GM18907 (cell line): ENCODE data around the gene CDH20.
"Not testable (repeated sequence)": the region's sequence is repeated elsewhere in the genome, so short reads cannot be mapped to it uniquely, and the experiment has no call there.

Experiments used
- ATAC-seq: cut with Tn5 transposase; IDR thresholded peaks from one replicate; pipeline ENCODE4 v1.9.1; 2021; ENCODE audit warnings: mild to moderate bottlenecking, moderate library complexity; ENCODE audit not compliant: unreplicated experiment

The CDH20 gene

GRCh38 chr18:61340148-61340547 lies 6.9 kb downstream of the CDH20 start:
- no peak for ATAC-seq

- ATAC-seq: no peak
Measured at GRCh38 chr18:61348230-61348629, 15.0 kb downstream of the CDH20 start.

- no peak for ATAC-seq
Measured at GRCh38 chr18:61350578-61350977, 17.3 kb downstream of the CDH20 start.

GRCh38 chr18:61352059-61352458 lies 18.8 kb downstream of the CDH20 start:
- ATAC-seq: no peak

GRCh38 chr18:61352611-61353010 lies 19.4 kb downstream of the CDH20 start:
- no peak for ATAC-seq

- ATAC-seq: peak; percentile 98
Measured at GRCh38 chr18:61360404-61361383, 27.5 kb downstream of the CDH20 start.

- no peak for ATAC-seq
Measured at GRCh38 chr18:61362511-61362910, 29.3 kb downstream of the CDH20 start.

GRCh38 chr18:61364953-61365352 lies 31.7 kb downstream of the CDH20 start:
- ATAC-seq: no peak

- no peak for ATAC-seq
Measured at GRCh38 chr18:61368001-61368400, 34.8 kb downstream of the CDH20 start.

- ATAC-seq: not testable (repeated sequence)
Measured at GRCh38 chr18:61369671-61370070, 36.4 kb downstream of the CDH20 start.

GRCh38 chr18:61371111-61371510 lies 37.9 kb downstream of the CDH20 start:
- ATAC-seq: no peak

GRCh38 chr18:61379827-61380226 lies 46.6 kb downstream of the CDH20 start:
- no peak for ATAC-seq

GRCh38 chr18:61388010-61388409 lies 54.8 kb downstream of the CDH20 start:
- no peak for ATAC-seq

- no peak for ATAC-seq
Measured at GRCh38 chr18:61394983-61395382, 61.8 kb downstream of the CDH20 start.

- ATAC-seq: no peak
Measured at GRCh38 chr18:61397222-61397621, 64.0 kb downstream of the CDH20 start.

GRCh38 chr18:61398961-61399705 lies 65.9 kb downstream of the CDH20 start:
- no peak for ATAC-seq

GRCh38 chr18:61400016-61400635 lies 66.9 kb downstream of the CDH20 start:
- no peak for ATAC-seq

GRCh38 chr18:61400716-61401115 lies 67.5 kb downstream of the CDH20 start:
- no peak for ATAC-seq

GRCh38 chr18:61402726-61403125 lies 69.5 kb downstream of the CDH20 start:
- no peak for ATAC-seq

GRCh38 chr18:61413396-61413795 lies 80.2 kb downstream of the CDH20 start:
- no peak for ATAC-seq

GRCh38 chr18:61414086-61414485 lies 80.9 kb downstream of the CDH20 start:
- no peak for ATAC-seq
